GM18520 (cell line): ENCODE data around the gene BMP8A.
"Not testable (repeated sequence)": the region's sequence is repeated elsewhere in the genome, so short reads cannot be mapped to it uniquely, and the experiment has no call there.

Experiments used
- ATAC-seq: cut with Tn5 transposase; IDR thresholded peaks from one replicate; pipeline ENCODE4 v1.9.1; 2021; ENCODE audit not compliant: unreplicated experiment

Gene BMP8A, protein sequence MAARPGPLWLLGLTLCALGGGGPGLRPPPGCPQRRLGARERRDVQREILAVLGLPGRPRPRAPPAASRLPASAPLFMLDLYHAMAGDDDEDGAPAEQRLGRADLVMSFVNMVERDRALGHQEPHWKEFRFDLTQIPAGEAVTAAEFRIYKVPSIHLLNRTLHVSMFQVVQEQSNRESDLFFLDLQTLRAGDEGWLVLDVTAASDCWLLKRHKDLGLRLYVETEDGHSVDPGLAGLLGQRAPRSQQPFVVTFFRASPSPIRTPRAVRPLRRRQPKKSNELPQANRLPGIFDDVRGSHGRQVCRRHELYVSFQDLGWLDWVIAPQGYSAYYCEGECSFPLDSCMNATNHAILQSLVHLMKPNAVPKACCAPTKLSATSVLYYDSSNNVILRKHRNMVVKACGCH

DNA sequence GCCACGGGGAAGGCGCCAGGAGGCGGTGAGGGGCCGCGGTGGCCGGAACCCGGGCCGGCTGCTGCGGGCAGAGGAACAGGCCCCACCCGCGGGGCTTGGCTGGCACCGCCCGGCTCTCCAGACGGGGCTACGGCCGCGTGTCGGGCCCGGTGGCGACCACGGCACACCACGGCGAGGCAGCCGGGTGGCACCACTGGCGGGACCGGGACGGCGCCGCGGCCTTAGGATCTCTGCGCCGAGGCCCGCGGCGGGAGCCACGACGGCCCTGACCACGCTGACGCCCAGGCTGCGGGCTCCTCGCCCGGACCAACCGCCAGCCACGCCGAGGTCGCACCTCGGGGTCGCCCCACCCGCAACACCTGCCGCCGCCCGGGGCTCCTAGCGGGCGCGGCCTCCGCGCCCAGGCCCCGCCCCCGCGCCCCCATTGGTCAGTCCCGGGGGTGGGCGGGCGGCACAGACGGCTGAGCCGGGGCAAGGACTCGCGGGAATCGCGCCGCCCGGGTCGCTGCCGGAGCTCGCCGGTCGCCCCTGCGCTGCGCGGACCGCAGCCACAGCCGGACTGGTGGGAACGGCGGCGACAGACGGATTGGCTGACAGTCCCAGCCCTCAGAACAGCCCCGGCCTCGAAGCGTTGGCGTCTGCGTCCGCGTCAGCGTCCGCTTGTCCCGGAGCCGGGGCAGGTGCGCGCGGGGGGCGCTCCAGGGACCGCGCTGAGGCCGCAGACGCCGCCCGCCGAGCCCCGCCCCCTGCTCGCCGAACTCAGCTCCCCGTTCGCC is at the start of gene BMP8A:
Gene BMP8A (plus strand): TSS at position 491 of the 776 bp plus-strand sequence. CDS start 356 bp downstream, outside the sequence.
- peak; percentile 66 for ATAC-seq

DNA sequence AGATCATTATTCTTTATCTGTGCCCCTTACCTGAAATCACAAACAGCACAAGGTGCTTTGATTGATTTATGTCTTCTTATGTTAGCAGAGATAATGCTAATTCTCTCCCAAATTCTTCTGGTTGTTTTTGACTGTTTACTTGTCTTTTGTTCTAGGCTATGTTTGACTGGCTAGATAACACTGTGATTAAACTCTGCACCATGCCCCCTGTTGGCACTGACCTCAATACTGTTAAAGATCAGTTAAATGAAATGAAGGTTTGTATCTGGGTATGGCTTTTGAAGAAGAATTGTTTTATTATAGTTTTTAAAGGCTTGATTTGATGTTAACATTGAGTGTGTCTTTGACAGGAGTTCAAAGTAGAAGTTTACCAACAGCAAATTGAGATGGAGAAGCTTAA is 49.6 kb upstream of the BMP8A start:
- no peak for ATAC-seq

GRCh38 chr1:39445573-39445972 is 45.9 kb upstream of the BMP8A start:
- ATAC-seq, result no peak

GRCh38 chr1:39446986-39447567 is 44.4 kb upstream of the BMP8A start:
- ATAC-seq, result no peak

GRCh38 chr1:39450041-39450440 is 41.4 kb upstream of the BMP8A start:
- ATAC-seq, result not testable (repeated sequence)

- ATAC-seq, result no peak
Observed at GRCh38 chr1:39450956-39451606, 40.4 kb upstream of the BMP8A start.

- no peak for ATAC-seq
Observed at GRCh38 chr1:39452081-39452480, 39.4 kb upstream of the BMP8A start.

GRCh38 chr1:39452540-39452939 is 38.9 kb upstream of the BMP8A start:
- no peak for ATAC-seq

GRCh38 chr1:39453603-39454002 is 37.8 kb upstream of the BMP8A start:
- ATAC-seq, result no peak

DNA sequence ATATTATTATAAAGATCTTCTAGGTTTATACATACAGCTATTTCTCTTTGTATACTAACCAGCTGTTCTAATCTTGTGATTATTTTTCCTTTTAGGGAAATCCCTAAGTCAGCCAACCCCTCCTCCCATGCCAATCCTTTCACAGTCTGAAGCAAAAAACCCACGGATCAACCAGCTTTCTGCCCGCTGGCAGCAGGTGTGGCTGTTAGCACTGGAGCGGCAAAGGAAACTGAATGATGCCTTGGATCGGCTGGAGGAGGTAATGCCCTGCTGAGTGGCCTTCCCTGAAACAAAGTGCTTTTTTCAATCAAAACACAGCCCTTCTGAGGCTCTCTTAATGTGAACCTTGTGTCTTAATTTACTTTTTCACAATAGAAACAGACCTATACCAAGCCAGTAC is 32.4 kb upstream of the BMP8A start:
- ATAC-seq, result no peak

DNA sequence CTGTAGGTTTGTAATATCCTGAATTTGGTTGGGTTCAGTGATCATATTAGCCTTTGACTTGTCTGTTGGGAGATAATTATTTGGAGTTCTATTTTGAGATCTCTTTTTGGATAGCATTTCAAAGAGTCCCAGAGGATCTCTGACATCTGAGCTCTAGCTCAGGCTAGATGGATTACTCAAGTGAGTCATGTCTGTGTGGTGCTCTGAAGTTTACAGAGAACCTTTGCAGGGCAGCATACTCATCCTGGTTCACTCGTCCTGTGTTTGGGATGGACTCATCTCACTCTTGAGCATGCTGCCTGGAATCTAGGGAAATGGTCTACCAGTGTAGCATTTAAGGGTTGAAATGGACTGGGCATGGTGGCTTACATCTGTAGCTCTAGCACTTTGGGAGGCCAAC is 29.4 kb upstream of the BMP8A start:
- no peak for ATAC-seq

DNA sequence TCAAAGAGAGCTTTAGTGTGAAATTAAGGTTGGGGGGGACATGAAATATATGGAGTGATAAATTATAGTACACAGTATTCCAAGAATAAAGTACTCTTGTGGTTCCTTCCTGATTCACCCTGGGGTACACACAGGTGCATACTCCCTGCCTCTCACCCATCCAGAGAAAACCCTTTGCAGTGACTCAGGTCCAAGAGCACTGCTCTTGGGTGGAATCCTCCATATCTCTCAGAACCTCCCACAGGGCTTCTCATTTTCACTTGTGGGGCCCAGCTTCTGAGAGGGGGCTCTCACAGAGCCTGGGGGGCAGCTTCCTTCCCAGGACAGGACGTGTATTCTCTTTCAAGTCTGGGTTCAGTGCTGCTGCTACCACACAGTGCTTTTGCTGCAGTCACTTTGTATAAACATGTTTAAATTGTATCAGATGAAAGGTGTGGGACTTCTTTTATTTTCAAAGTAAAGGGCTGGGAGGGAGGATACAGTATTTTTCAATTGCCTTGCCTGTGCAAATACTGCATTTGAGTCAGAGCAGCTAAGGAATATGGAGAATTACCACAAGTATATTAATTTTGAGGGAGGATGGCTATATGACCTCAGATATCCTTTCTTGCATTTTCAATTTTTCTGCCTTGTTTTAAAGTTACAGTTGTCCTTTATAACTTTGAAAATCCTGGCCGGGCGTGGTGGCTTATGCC is 24.9 kb upstream of the BMP8A start:
- no peak for ATAC-seq

DNA sequence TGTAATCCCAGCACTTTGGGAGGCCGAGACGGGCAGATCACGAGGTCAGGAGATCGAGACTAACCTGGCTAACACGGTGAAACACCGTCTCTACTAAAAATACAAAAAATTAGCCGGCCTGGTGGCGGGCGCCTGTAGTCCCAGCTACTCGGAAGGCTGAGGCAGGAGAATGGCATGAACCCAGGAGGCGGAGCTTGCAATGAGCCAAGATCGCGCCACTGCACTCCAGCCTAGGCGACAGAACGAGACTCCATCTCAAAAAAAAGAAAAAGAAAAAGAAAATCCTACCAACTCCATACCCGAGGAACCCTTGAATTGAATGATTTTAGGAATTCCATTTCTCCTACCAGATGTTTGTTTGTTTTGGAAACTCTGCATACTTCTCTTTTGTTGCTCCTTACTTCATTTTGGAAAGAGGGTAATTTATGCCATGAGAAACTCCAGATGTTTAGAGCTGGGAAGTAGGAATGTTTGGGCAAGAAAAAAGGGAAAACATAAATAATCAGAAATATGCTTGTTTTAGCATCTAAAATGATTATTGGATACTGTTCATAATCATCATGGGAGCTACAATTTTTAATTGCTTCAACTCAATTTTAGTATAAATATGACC is 24.2 kb upstream of the BMP8A start:
- not testable (repeated sequence) for ATAC-seq

DNA sequence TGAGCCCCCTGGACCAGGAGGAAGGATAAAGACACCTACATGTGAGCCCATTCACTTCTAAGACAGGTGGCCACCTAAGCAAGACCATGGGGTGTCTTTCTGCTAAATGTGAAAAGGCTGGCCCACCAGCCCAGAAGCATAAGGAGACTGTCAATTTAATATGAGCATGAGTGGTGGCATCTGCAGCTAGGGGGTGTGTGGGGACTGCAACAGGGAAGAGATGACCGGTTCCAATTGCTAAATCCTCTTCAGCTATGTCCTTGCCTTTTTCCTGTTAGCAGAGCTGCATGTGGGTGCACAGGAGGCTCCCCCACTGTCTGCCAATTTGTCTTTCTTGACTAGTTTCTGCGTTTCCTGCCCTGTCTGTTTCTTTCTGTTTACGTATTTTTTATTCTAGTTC is 22.3 kb upstream of the BMP8A start:
- no peak for ATAC-seq

GRCh38 chr1:39470040-39470439 is 21.4 kb upstream of the BMP8A start:
- no peak for ATAC-seq

DNA sequence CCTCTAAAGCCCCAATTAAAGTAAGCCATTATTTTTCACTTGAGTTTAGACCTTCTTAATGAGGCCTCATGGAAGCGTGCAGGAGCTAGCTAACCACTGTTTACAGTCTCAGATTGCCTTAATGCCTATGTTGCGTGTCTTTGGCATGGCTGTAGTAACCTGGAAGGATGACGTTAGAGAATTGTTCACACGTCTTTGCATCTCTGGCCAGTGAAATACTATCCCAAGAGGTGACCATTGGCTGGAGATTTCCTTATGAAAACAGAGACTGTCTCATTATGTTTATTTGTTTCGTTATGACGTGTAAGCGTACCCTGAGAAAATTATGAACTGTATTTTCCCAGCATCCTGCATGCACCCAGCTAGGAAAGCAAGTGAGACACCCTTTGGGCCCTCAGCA is 18.6 kb upstream of the BMP8A start:
- ATAC-seq, result no peak

GRCh38 chr1:39473324-39473723 is 18.1 kb upstream of the BMP8A start:
- no peak for ATAC-seq

DNA sequence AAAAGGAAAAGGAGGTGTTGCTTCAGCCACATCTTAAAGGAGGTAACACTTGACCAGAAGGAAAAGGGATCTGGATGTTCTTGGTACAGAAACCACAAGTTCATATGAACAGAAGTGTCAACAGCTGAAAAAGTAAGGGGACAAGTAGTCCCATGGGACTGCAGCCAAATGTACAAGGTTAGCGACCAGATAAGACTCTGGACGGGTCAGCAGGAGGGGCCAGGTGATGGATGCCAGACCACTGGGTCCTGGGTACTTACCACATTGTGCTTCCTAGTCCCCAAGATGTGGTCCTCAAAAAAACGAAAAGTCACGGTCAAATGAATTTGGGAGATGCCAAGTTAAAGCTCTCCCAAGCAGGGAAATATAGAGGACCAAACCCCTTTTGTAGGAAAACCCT is 16.6 kb upstream of the BMP8A start:
- no peak for ATAC-seq

GRCh38 chr1:39475551-39475950 is 15.9 kb upstream of the BMP8A start:
- not testable (repeated sequence) for ATAC-seq
